HepG2 (cell line): Measurements from ENCODE around the gene ADAMTS13. TPM values are rescaled to one million over a fixed set of nuclear protein-coding genes. Genes with fewer than 3 reads are reported as not detected.

Source experiments
- ARNT2 ChIP-seq: sonication (generic); formaldehyde crosslinking; IDR thresholded peaks from 2 replicates; pipeline ENCODE4 v1.8.0; 2022; ENCODE audit warnings: mild to moderate bottlenecking, low read depth, missing genetic modification reagents, moderate library complexity
- FLYWCH1 ChIP-seq: sonication (generic); formaldehyde crosslinking; IDR thresholded peaks from 2 replicates; pipeline ENCODE4 v1.8.1; 2023; ENCODE audit warnings: mild to moderate bottlenecking, missing genetic modification reagents
- GATA4 ChIP-seq: sonication (generic); IDR thresholded peaks from 2 replicates; pipeline ENCODE4 v1.6.1; 2016; ENCODE audit warnings: antibody characterized with exemption, low read depth, borderline replicate concordance
- HCFC1 ChIP-seq: fragments of 150-350 bp; IDR thresholded peaks from 2 replicates; pipeline ENCODE4 v1.6.1; 2014; ENCODE audit warnings: low read depth, low read length
- KAT7 ChIP-seq: IDR thresholded peaks from 2 replicates; pipeline ENCODE4 v1.6.1; 2018; ENCODE audit warnings: borderline replicate concordance, missing compliant biosample characterization
- KLF13 ChIP-seq: sonication (generic); formaldehyde crosslinking; IDR thresholded peaks from 2 replicates; pipeline ENCODE4 v1.4.0; 2020; ENCODE audit warnings: mild to moderate bottlenecking, missing genetic modification reagents
- KLF16 ChIP-seq, 2 experiments: sonication (generic) in 1 of 2; formaldehyde crosslinking in 1 of 2; IDR thresholded peaks; 2 replicates each; pipeline versions ENCODE4 v1.6.1 to v1.8.0; 2016 to 2023; ENCODE audit warnings: missing genetic modification reagents in 2 of 2, missing compliant biosample characterization in 1 of 2
- MAFG ChIP-seq: sonication (generic); formaldehyde crosslinking; IDR thresholded peaks from 2 replicates; pipeline ENCODE4 v1.5.1; 2020; ENCODE audit warnings: mild to moderate bottlenecking, missing genetic modification reagents
- NFYC ChIP-seq: IDR thresholded peaks from 2 replicates; pipeline ENCODE4 v1.6.1; 2016; ENCODE audit warnings: missing genetic modification reagents, missing compliant biosample characterization
- NR0B2 ChIP-seq: sonication (generic); formaldehyde crosslinking; IDR thresholded peaks from 2 replicates; pipeline ENCODE4 v1.4.0; 2020; ENCODE audit warnings: mild to moderate bottlenecking, missing genetic modification reagents
- PRMT3 ChIP-seq: sonication (generic); formaldehyde crosslinking; IDR thresholded peaks from 2 replicates; pipeline ENCODE4 v1.8.1; 2022; ENCODE audit warnings: low read depth, mild to moderate bottlenecking, moderate library complexity, missing genetic modification reagents, borderline replicate concordance
- SETDB1 ChIP-seq: sonication (generic); formaldehyde crosslinking; IDR thresholded peaks from 2 replicates; pipeline ENCODE4 v1.5.1; 2020; ENCODE audit warnings: missing genetic modification reagents, mild to moderate bottlenecking, borderline replicate concordance
- SMC3 ChIP-seq: IDR thresholded peaks from 2 replicates; pipeline ENCODE4 v1.6.1; 2011; ENCODE audit warnings: low read length, improper control_type of control experiment
- TP53 ChIP-seq: sonication (generic); formaldehyde crosslinking; conservative IDR thresholded peaks from 2 replicates; pipeline ENCODE4 v1.4.0; 2020; ENCODE audit warnings: missing genetic modification reagents
- TSC22D2 ChIP-seq: sonication (generic); formaldehyde crosslinking; IDR thresholded peaks from 2 replicates; pipeline ENCODE4 v1.5.1; 2020; ENCODE audit warnings: missing genetic modification reagents, mild to moderate bottlenecking, borderline replicate concordance
- YEATS4 ChIP-seq: sonication (generic); formaldehyde crosslinking; IDR thresholded peaks from 2 replicates; pipeline ENCODE4 v1.4.0; 2020; ENCODE audit warnings: missing genetic modification reagents, borderline replicate concordance
- ZBTB21 ChIP-seq: sonication (generic); formaldehyde crosslinking; IDR thresholded peaks from 2 replicates; pipeline ENCODE4 v1.4.0; 2020; ENCODE audit warnings: missing genetic modification reagents
- ZNF10 ChIP-seq: sonication (generic); formaldehyde crosslinking; IDR thresholded peaks from 2 replicates; pipeline ENCODE4 v1.4.0; 2020; ENCODE audit warnings: mild to moderate bottlenecking, low read depth, missing genetic modification reagents, borderline replicate concordance
- ZNF496 ChIP-seq: sonication (generic); formaldehyde crosslinking; IDR thresholded peaks from 2 replicates; pipeline ENCODE4 v1.8.1; 2023; ENCODE audit warnings: mild to moderate bottlenecking, moderate library complexity, missing genetic modification reagents; ENCODE audit not compliant: insufficient replicate concordance
- ZNF569 ChIP-seq: sonication (generic); formaldehyde crosslinking; IDR thresholded peaks from 2 replicates; pipeline ENCODE4 v1.5.0; 2020; ENCODE audit warnings: mild to moderate bottlenecking, missing genetic modification reagents, moderate library complexity, borderline replicate concordance
- ZNF629 ChIP-seq: sonication (generic); formaldehyde crosslinking; conservative IDR thresholded peaks from 2 replicates; pipeline ENCODE4 v1.5.0; 2020; ENCODE audit warnings: missing genetic modification reagents
- polyA plus RNA-seq, 8 experiments: library from polyadenylated mRNA; depleted of rRNA in 3 of 8; stranded (reverse) in 7 of 8; unstranded in 1 of 8; fragments of >200 nt; fragmentation: Illumina TruSeq in 4 of 8; extraction: Trizol in 4 of 8; gene quantifications; 2 replicates each; pipeline versions ENCODE4 v1.2.1 to v1.2.3, GENCODE V29; 2011 to 2016; ENCODE audit warnings: low read depth in 4 of 8, missing spikeins in 1 of 8, mixed read lengths in 1 of 8; ENCODE audit not compliant: insufficient read depth in 1 of 8
- total RNA-seq, 5 experiments: library from RNA; depleted of rRNA; stranded (reverse); fragments of >200 nt; fragmentation: Illumina TruSeq; extraction: Trizol; gene quantifications; 2 replicates each; pipeline ENCODE4 v1.2.3, GENCODE V29; 2016; ENCODE audit warnings: low read depth in 1 of 5
- TF ChIP-seq, protein P1 (sequence below): sonication (generic); formaldehyde crosslinking; IDR thresholded peaks from 2 replicates; pipeline ENCODE4 v1.4.0; 2020; ENCODE audit warnings: missing genetic modification reagents, mild to moderate bottlenecking, borderline replicate concordance
- TF ChIP-seq, protein P2 (sequence below), 2 experiments: IDR thresholded peaks; 2 replicates each; pipeline ENCODE4 v1.6.1; 2011 to 2012; ENCODE audit warnings: low read length in 2 of 2, borderline replicate concordance in 1 of 2, low read depth in 1 of 2, mild to moderate bottlenecking in 1 of 2, moderate library complexity in 1 of 2
- TF ChIP-seq, protein P3 (sequence below): sonication (generic); formaldehyde crosslinking; IDR thresholded peaks from 2 replicates; pipeline ENCODE4 v1.4.0; 2020; ENCODE audit warnings: missing genetic modification reagents, borderline replicate concordance

Gene ADAMTS13
- total and polyA plus RNA-seq, 2 of the 13 experiments (the other 11 are each of a cell fraction or from before 2014, with no cell fraction given), result 0.91 to 4.5 TPM

DNA sequence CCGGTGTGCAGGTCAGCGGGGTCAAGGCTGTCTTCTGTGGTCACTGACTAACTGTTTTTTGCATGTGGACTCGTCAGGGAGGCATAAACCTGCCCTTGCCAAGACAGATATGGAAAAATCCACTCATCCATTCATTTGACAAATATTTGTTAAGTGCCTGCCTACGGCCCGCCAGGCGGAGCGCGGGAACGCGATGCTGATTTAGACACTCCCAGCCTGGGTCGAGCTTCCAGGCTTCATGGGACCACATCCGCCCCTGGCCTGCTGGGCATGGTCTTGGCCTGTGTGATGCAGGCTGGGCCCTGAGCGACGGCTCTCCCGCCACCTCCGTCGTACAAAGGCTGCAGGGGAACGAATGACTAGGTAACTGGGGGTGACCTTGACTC is 84.5 kb downstream of the ADAMTS13 start (continued):
- TF ChIP-seq, protein P1, sequence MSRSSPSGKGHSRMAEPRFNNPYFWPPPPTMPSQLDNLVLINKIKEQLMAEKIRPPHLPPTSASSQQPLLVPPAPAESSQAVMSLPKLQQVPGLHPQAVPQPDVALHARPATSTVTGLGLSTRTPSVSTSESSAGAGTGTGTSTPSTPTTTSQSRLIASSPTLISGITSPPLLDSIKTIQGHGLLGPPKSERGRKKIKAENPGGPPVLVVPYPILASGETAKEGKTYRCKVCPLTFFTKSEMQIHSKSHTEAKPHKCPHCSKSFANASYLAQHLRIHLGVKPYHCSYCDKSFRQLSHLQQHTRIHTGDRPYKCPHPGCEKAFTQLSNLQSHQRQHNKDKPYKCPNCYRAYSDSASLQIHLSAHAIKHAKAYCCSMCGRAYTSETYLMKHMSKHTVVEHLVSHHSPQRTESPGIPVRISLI (CRISPR knock-in tag), result peak; percentile 87
- no peak for TF ChIP-seq ZNF569 (CRISPR knock-in tag)
- TF ChIP-seq KAT7 (CRISPR knock-in tag), result no peak
- peak; percentile 75 for TF ChIP-seq YEATS4 (CRISPR knock-in tag)
- no peak for TF ChIP-seq HCFC1
- TF ChIP-seq KLF13, result no peak
- TF ChIP-seq GATA4, result no peak
- peak; percentile 40; the same call in 1 of the 2 replicates for TF ChIP-seq ZNF629 (CRISPR knock-in tag)
- no peak for TF ChIP-seq MAFG (CRISPR knock-in tag)
- no peak for TF ChIP-seq FLYWCH1 (CRISPR knock-in tag)
- peak; percentile 84; the same call in 1 of the 2 replicates for TF ChIP-seq TP53 (CRISPR knock-in tag)
- TF ChIP-seq TSC22D2 (CRISPR knock-in tag), result 0 out of 2 replicates have a peak, but pooled peaks have one; percentile 43
- no peak for TF ChIP-seq ZBTB21 (CRISPR knock-in tag)
- TF ChIP-seq ZNF496 (CRISPR knock-in tag), result no peak
- TF ChIP-seq NR0B2 (CRISPR knock-in tag), result peak; percentile 58; the same call in 1 of the 2 replicates
- TF ChIP-seq ARNT2 (CRISPR knock-in tag), result peak; percentile 81
- TF ChIP-seq, protein P2, sequence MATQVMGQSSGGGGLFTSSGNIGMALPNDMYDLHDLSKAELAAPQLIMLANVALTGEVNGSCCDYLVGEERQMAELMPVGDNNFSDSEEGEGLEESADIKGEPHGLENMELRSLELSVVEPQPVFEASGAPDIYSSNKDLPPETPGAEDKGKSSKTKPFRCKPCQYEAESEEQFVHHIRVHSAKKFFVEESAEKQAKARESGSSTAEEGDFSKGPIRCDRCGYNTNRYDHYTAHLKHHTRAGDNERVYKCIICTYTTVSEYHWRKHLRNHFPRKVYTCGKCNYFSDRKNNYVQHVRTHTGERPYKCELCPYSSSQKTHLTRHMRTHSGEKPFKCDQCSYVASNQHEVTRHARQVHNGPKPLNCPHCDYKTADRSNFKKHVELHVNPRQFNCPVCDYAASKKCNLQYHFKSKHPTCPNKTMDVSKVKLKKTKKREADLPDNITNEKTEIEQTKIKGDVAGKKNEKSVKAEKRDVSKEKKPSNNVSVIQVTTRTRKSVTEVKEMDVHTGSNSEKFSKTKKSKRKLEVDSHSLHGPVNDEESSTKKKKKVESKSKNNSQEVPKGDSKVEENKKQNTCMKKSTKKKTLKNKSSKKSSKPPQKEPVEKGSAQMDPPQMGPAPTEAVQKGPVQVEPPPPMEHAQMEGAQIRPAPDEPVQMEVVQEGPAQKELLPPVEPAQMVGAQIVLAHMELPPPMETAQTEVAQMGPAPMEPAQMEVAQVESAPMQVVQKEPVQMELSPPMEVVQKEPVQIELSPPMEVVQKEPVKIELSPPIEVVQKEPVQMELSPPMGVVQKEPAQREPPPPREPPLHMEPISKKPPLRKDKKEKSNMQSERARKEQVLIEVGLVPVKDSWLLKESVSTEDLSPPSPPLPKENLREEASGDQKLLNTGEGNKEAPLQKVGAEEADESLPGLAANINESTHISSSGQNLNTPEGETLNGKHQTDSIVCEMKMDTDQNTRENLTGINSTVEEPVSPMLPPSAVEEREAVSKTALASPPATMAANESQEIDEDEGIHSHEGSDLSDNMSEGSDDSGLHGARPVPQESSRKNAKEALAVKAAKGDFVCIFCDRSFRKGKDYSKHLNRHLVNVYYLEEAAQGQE (IDR thresholded peaks at IDR 0.05; ENCODE audit: borderline replicate concordance in 1 of 2, low read depth in 1 of 2, low read length in 2 of 2), result no peak
- TF ChIP-seq SMC3, result no peak
- TF ChIP-seq, protein P3, sequence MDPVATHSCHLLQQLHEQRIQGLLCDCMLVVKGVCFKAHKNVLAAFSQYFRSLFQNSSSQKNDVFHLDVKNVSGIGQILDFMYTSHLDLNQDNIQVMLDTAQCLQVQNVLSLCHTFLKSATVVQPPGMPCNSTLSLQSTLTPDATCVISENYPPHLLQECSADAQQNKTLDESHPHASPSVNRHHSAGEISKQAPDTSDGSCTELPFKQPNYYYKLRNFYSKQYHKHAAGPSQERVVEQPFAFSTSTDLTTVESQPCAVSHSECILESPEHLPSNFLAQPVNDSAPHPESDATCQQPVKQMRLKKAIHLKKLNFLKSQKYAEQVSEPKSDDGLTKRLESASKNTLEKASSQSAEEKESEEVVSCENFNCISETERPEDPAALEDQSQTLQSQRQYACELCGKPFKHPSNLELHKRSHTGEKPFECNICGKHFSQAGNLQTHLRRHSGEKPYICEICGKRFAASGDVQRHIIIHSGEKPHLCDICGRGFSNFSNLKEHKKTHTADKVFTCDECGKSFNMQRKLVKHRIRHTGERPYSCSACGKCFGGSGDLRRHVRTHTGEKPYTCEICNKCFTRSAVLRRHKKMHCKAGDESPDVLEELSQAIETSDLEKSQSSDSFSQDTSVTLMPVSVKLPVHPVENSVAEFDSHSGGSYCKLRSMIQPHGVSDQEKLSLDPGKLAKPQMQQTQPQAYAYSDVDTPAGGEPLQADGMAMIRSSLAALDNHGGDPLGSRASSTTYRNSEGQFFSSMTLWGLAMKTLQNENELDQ (CRISPR knock-in tag), result no peak
- no peak for TF ChIP-seq NFYC
- TF ChIP-seq SETDB1 (CRISPR knock-in tag), result no peak
- no peak; the same call in 1 of the 2 replicates for TF ChIP-seq PRMT3
- TF ChIP-seq KLF16 (CRISPR knock-in tag; IDR thresholded peaks at IDR 0.05), result peak in 1 of 2 experiments; percentile 39; a peak in 1 of 4 replicates
- no peak for TF ChIP-seq ZNF10 (CRISPR knock-in tag)
